ENCODE data around the gene ATP6V1E1. TPM values are rescaled to one million over a fixed set of nuclear protein-coding genes. Genes with fewer than 3 reads are reported as not detected.

Gene ATP6V1E1
- total and polyA plus RNA-seq, 9 of the 15 experiments (the other 6 are each of a cell fraction or from before 2014, with no cell fraction given) = 122 to 249 (median 179) TPM

GRCh38 chr22:17601031-17601430 is 27.5 kb downstream of the ATP6V1E1 start:
- in situ Hi-C loops (cut with MboI) = no loop called here
- FAIRE-seq (no peak), DNase-seq (ENCODE audit: extremely low read depth in 1 of 4, low spot score in 3 of 4) (no peak), ATAC-seq (no peak)
- no peak overlapping the region for H3K27ac ChIP-seq (ENCODE audit: extremely low read depth, low read depth, low read length)
- H3K9ac ChIP-seq (ENCODE audit: insufficient read depth in 1 of 2, low read depth in 2 of 2, low read length in 2 of 2) = no peak overlapping the region
- no peak overlapping the region for H2AFZ ChIP-seq (ENCODE audit: low read depth, low read length)
- no peaks in the 10 kb centered on the region for H3K9me3 ChIP-seq (replicated peaks; ENCODE audit: control insufficient read depth, insufficient read depth, low read depth, low read length)
- no peak overlapping the region for H3K4me2 ChIP-seq (ENCODE audit: insufficient read depth, low read length)
- BruUV-seq (replicated peaks) = no TSS peak
- no peaks in the 10 kb centered on the region; a peak in 1 of 5 replicates for H3K4me1 ChIP-seq (replicated peaks in 1 of 2; ENCODE audit: control insufficient read depth in 2 of 2, insufficient read depth in 2 of 2, low read length in 2 of 2)
- ChIA-PET POLR2A (interaction anchor here (1.3 to 1.8 kb wide), 3 partner anchors 10 to 19 kb away, joined by 4 to 5 read pairs (median 4); no protein-coding TSS in a partner anchor), CTCF (ENCODE audit: low intra/inter-chr PET ratio) (no interaction called here)
- no peaks in the 10 kb centered on the region for H3K9me1 ChIP-seq (ENCODE audit: control insufficient read depth, insufficient read depth, low read length)
- H4K20me1 ChIP-seq (replicated peaks; ENCODE audit: control insufficient read depth, insufficient read depth, low read length) = no peaks in the 10 kb centered on the region
- no peak overlapping the region for H3K4me3 ChIP-seq
- peaks cover 11% of the 10 kb centered on the region; the same call in 2 of the 3 replicates for H3K79me2 ChIP-seq (ENCODE audit: control insufficient read depth, insufficient read depth, low read length)
- 79% methylated on average over 3 of the region's 3 CpGs for WGBS (ENCODE audit: insufficient coverage, low coverage, missing lambda C conversion rate)
- peaks cover 73% of the 10 kb centered on the region for H3K36me3 ChIP-seq (ENCODE audit: control insufficient read depth, insufficient read depth, low read length)
- H3K27me3 ChIP-seq (ENCODE audit: control insufficient read depth in 2 of 2, insufficient read depth in 2 of 2, low read length in 2 of 2) = no peaks in the 10 kb centered on the region
- intact Hi-C loops (cut with micrococcal nuclease) = no loop called here
- no peak for TF ChIP-seq PHF20 (IDR thresholded peaks at IDR 0.05; ENCODE audit: partially characterized antibody)
- no peak for TF ChIP-seq MCM7 (IDR thresholded peaks at IDR 0.05)
- TF ChIP-seq PRMT5 (CRISPR knock-in tag; IDR thresholded peaks at IDR 0.05) = no peak
- no peak for TF ChIP-seq GATAD2A (IDR thresholded peaks at IDR 0.05)
- TF ChIP-seq ZKSCAN1 (IDR thresholded peaks at IDR 0.05; ENCODE audit: low read depth, low read length) = no peak
- no peak for TF ChIP-seq ZNF436 (CRISPR knock-in tag; IDR thresholded peaks at IDR 0.05)
- TF ChIP-seq EGR1 (conservative IDR thresholded peaks at IDR 0.05) = no peak
- TF ChIP-seq ZNF217 (CRISPR knock-in tag; IDR thresholded peaks at IDR 0.05) = no peak
- TF ChIP-seq ZNF318 (IDR thresholded peaks at IDR 0.05; ENCODE audit: borderline replicate concordance in 1 of 2, low read depth in 1 of 2) = no peak
- no peak for TF ChIP-seq XRCC3 (IDR thresholded peaks at IDR 0.05)
- TF ChIP-seq C11orf30 (IDR thresholded peaks at IDR 0.05; ENCODE audit: low read depth) = no peak
- TF ChIP-seq ZBTB5 (IDR thresholded peaks at IDR 0.05) = no peak
- TF ChIP-seq ZNF133 (CRISPR knock-in tag; IDR thresholded peaks at IDR 0.05) = no peak
- TF ChIP-seq ZNF561 (CRISPR knock-in tag; conservative IDR thresholded peaks at IDR 0.05) = no peak
- TF ChIP-seq ELF2 (CRISPR knock-in tag; IDR thresholded peaks at IDR 0.05) = no peak
- no peak for TF ChIP-seq KLF13 (tag; IDR thresholded peaks at IDR 0.05; ENCODE audit: borderline replicate concordance, low read depth)
